Panc1 (cell line): ENCODE results near the gene MAP4. TPM values are rescaled to one million over a fixed set of nuclear protein-coding genes. Genes with fewer than 3 reads are reported as not detected.

Experiments used
- ATAC-seq: fragments of 200-7000 bp; cut with Tn5 transposase; 2 replicates; pipeline ENCODE4 v1.9.1; 2020; ENCODE audit warnings: mild to moderate bottlenecking, moderate library complexity
- BruUV-seq: library from RNA; stranded (reverse); fragments of 400-500 nt; replicated peaks from 2 replicates; lab custom pipeline; 2021; lab: Mats Ljungman, UMichigan
- CTCF ChIA-PET: fragments of 300-600 bp; sonication (Branson Sonifier 250); formaldehyde crosslinking; loops from one replicate; lab custom pipeline; 2022; ENCODE audit warnings: antibody characterized with exemption; lab: Charles Lee
- POLR2A ChIA-PET: fragments of 300-600 bp; sonication (Branson Sonifier 250); formaldehyde crosslinking; loops from one replicate; lab custom pipeline; 2022; ENCODE audit warnings: antibody characterized with exemption; lab: Charles Lee
- DNase-seq: peaks from one replicate; pipeline ENCODE4 v3.0.0-alpha.2; 2010; ENCODE audit warnings: low read depth, low spot score
- H3K27ac ChIP-seq: 2 replicates; pipeline ENCODE4 v1.5.1; 2011; ENCODE audit warnings: mild to moderate bottlenecking, low read length, inconsistent platforms
- H3K27me3 ChIP-seq: fragments of 200-500 bp; sonication (Bioruptor generic); 2 replicates; pipeline ENCODE4 v1.6.0; 2014; ENCODE audit warnings: low read length, inconsistent platforms; ENCODE audit not compliant: control insufficient read depth, insufficient read depth
- H3K36me3 ChIP-seq: fragments of 200-500 bp; sonication (Bioruptor generic); 2 replicates; pipeline ENCODE4 v1.5.1; 2014; ENCODE audit warnings: inconsistent platforms, mild to moderate bottlenecking, low read length, moderate library complexity; ENCODE audit not compliant: control insufficient read depth, insufficient read depth
- H3K4me1 ChIP-seq: 2 replicates; pipeline ENCODE4 v1.5.1; 2011; ENCODE audit warnings: inconsistent platforms, mild to moderate bottlenecking, low read length, moderate library complexity; ENCODE audit not compliant: control insufficient read depth, insufficient read depth
- H3K4me3 ChIP-seq, 2 experiments: 2 replicates each; pipeline ENCODE4 v1.5.1; 2011 to 2012; ENCODE audit warnings: low read depth in 2 of 2, low read length in 2 of 2, mild to moderate bottlenecking in 2 of 2, inconsistent platforms in 1 of 2, moderate library complexity in 1 of 2
- H3K9me3 ChIP-seq: fragments of 200-500 bp; sonication (Bioruptor generic); 2 replicates; pipeline ENCODE4 v1.5.1; 2014; ENCODE audit warnings: low read depth, mild to moderate bottlenecking, inconsistent platforms, low read length, moderate library complexity; ENCODE audit not compliant: control insufficient read depth, insufficient read depth
- CTCF ChIP-seq: fragments of 450-650 bp; IDR thresholded peaks from 2 replicates; pipeline ENCODE4 v1.5.1; 2017; ENCODE audit warnings: mild to moderate bottlenecking
- POLR2AphosphoS5 ChIP-seq: IDR thresholded peaks from 2 replicates; pipeline ENCODE4 v1.6.1; 2012; ENCODE audit warnings: mild to moderate bottlenecking, low read depth, low read length, moderate library complexity
- SIN3A ChIP-seq: IDR thresholded peaks from 2 replicates; pipeline ENCODE4 v1.6.1; 2012; ENCODE audit warnings: low read depth, mild to moderate bottlenecking, low read length, moderate library complexity, borderline replicate concordance; ENCODE audit not compliant: insufficient read depth
- TCF7L2 ChIP-seq: IDR thresholded peaks from 2 replicates; pipeline ENCODE4 v1.6.1; 2011; ENCODE audit warnings: mild to moderate bottlenecking, low read depth, low read length, inconsistent platforms
- in situ Hi-C: cut with HindIII; loops from 2 replicates; pipeline ENCODE4 v1.10.0; 2016; ENCODE audit warnings: low sequenced_read_pairs, low pct_unique_long_range_greater_than_20kb
- intact Hi-C: fragments of 100-400 bp; cut with micrococcal nuclease; formaldehyde crosslinking; loops from one replicate; pipeline ENCODE4 v1.10.0; 2022; ENCODE audit not compliant: unreplicated experiment
- total RNA-seq: library from RNA; stranded (reverse); gene quantifications from one replicate; pipeline ENCODE4 v1.2.1, GENCODE V29; 2021; ENCODE audit not compliant: unreplicated experiment
- TF ChIP-seq, protein P1 (sequence below), 2 experiments: IDR thresholded peaks; 2 replicates each; pipeline ENCODE4 v1.6.1; 2011 to 2012; ENCODE audit warnings: low read depth in 2 of 2, control low read depth in 1 of 2, low read length in 1 of 2, mild to moderate bottlenecking in 1 of 2, moderate library complexity in 1 of 2; ENCODE audit not compliant: insufficient read depth in 1 of 2

Gene MAP4
- total RNA-seq, 1 experiment from 2014 or later, result 150 TPM

DNA sequence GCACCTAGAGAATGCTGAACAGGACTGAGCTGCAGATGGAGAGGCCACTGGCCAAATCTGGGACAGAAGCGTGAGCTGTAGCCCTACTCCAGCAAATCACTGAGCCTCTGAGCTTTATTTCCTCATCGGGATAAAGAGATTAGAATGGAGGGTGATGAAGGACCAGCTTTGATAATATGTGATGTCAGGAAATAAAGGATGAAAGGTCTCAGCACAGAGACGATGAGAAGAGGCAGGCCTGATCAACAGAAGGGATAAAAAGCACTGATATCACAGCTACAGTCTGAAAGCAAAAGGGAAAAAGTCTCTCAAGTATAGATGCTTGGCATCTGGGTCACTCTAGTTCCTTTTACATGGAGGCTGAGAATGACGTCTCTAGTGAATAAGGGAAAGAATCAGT, 143.3 kb downstream of the MAP4 start:
- Histone ChIP-seq H3K36me3 (peaks cover 9% of the 10 kb centered on the region), H3K27ac (no peak overlapping the region), H3K9me3 (no peaks in the 10 kb centered on the region), H3K4me3 (no peak overlapping the region), H3K27me3 (no peaks in the 10 kb centered on the region), H3K4me1 (no peaks in the 10 kb centered on the region)
- DNase-seq (no peak), ATAC-seq (no peak)
- intact Hi-C loops (no loop called here), in situ Hi-C loops (no loop called here)
- ChIA-PET POLR2A (interaction anchor here (0.6 kb wide), 1 partner anchor 57 kb away, joined by 3 read pairs; no protein-coding TSS in a partner anchor), CTCF (no interaction called here)
- TF ChIP-seq SIN3A, result no peak
- no peak for TF ChIP-seq CTCF
- TF ChIP-seq, protein P1, sequence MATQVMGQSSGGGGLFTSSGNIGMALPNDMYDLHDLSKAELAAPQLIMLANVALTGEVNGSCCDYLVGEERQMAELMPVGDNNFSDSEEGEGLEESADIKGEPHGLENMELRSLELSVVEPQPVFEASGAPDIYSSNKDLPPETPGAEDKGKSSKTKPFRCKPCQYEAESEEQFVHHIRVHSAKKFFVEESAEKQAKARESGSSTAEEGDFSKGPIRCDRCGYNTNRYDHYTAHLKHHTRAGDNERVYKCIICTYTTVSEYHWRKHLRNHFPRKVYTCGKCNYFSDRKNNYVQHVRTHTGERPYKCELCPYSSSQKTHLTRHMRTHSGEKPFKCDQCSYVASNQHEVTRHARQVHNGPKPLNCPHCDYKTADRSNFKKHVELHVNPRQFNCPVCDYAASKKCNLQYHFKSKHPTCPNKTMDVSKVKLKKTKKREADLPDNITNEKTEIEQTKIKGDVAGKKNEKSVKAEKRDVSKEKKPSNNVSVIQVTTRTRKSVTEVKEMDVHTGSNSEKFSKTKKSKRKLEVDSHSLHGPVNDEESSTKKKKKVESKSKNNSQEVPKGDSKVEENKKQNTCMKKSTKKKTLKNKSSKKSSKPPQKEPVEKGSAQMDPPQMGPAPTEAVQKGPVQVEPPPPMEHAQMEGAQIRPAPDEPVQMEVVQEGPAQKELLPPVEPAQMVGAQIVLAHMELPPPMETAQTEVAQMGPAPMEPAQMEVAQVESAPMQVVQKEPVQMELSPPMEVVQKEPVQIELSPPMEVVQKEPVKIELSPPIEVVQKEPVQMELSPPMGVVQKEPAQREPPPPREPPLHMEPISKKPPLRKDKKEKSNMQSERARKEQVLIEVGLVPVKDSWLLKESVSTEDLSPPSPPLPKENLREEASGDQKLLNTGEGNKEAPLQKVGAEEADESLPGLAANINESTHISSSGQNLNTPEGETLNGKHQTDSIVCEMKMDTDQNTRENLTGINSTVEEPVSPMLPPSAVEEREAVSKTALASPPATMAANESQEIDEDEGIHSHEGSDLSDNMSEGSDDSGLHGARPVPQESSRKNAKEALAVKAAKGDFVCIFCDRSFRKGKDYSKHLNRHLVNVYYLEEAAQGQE (IDR thresholded peaks at IDR 0.05; ENCODE audit: insufficient read depth in 1 of 2, low read depth in 2 of 2, low read length in 1 of 2), result no peak
- no peak for TF ChIP-seq TCF7L2
- no peak for TF ChIP-seq POLR2AphosphoS5
- no TSS peak for BruUV-seq

DNA sequence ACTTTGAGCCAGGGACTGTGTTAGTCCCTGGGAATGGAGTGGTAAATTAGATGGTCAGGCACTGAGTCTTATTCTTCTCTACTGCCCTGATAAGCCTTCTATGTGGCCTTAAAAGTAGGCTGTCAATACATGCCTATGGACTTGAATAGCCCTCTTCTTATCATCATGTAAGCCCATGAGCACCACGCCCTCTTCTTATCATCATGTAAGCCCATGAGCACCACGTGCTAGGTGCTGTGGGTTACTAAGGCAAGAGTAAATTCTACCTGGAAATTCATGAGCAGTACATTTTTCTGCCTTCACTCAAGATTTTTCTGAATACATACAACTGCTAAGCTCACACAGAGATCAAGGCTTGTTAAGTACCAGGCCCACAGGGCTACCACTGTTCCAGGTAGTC, 144.8 kb downstream of the MAP4 start:
- ChIA-PET CTCF (no interaction called here), POLR2A (no interaction called here)
- in situ Hi-C loops, result no loop called here

More for the DNA sequence above, 144.8 kb downstream of the MAP4 start:
- TF ChIP-seq SIN3A, result no peak
- no peak for TF ChIP-seq POLR2AphosphoS5
- TF ChIP-seq CTCF, result no peak
- TF ChIP-seq, protein P1 (IDR thresholded peaks at IDR 0.05; ENCODE audit: insufficient read depth in 1 of 2, low read depth in 2 of 2, low read length in 1 of 2), result no peak
- no peak for TF ChIP-seq TCF7L2
- Histone ChIP-seq H3K4me1 (no peaks in the 10 kb centered on the region), H3K27ac (no peak overlapping the region), H3K36me3 (peaks cover 9% of the 10 kb centered on the region), H3K27me3 (no peaks in the 10 kb centered on the region), H3K4me3 (no peak overlapping the region), H3K9me3 (no peaks in the 10 kb centered on the region)
- ATAC-seq (no peak), DNase-seq (no peak)
- intact Hi-C loops, result no loop called here
- no TSS peak for BruUV-seq
